K562 (cell line): ENCODE results near the gene CCDC174.

Source experiments
- CTCF ChIP-seq, 3 experiments: IDR thresholded peaks in 2 of 3; conservative IDR thresholded peaks in 1 of 3; 2 replicates each; pipeline ENCODE4 v1.5.1; 2011 to 2012; ENCODE audit warnings: low read length in 3 of 3, mild to moderate bottlenecking in 3 of 3, control low read depth in 2 of 3, improper control_type of control experiment in 1 of 3, inconsistent platforms in 1 of 3, low read depth in 1 of 3, mixed read lengths in 1 of 3, moderate library complexity in 1 of 3; ENCODE audit not compliant: insufficient read depth in 2 of 3
- JUND ChIP-seq, 2 experiments: IDR thresholded peaks; 2 replicates in 1 of 2; 3 replicates in 1 of 2; pipeline ENCODE4 v1.6.1; 2011; ENCODE audit warnings: borderline replicate concordance in 2 of 2, low read depth in 2 of 2, low read length in 2 of 2, improper control_type of control experiment in 1 of 2, missing biosample characterization in 1 of 2, missing genetic modification characterization in 1 of 2, missing genetic modification reagents in 1 of 2
- NRF1 ChIP-seq, 2 experiments: fragments of 450-650 bp; IDR thresholded peaks in 1 of 2; conservative IDR thresholded peaks in 1 of 2; 2 replicates each; pipeline ENCODE4 v1.6.1; 2014; ENCODE audit warnings: mild to moderate bottlenecking in 2 of 2

DNA sequence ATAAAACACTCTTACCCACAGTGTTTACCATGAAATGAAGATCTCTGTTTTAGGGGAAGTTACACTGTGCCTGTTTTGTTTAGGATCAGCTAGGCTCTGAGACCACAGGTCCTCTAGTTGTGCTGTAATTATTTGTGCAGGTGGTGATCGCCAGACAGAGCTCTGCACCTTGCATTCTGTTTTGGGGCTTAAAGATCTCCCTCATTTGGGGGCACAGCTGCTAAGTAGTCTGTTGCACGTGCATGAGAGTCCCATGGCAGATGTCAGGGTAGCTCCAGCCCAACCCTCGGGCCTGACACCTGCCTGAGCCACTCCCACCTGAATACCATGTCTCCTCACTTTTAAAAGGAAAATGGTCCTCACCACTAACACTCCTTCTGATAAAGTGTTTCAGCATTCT is 35.8 kb downstream of the CCDC174 start:
- TF ChIP-seq NRF1 (conservative IDR thresholded peaks at IDR 0.05 in 1 of 2, IDR thresholded peaks at IDR 0.05 in 1 of 2): no peak
- no peak for TF ChIP-seq JUND (IDR thresholded peaks at IDR 0.05; ENCODE audit: borderline replicate concordance, low read depth, low read length)
- TF ChIP-seq JUND (tag; IDR thresholded peaks at IDR 0.05; ENCODE audit: borderline replicate concordance, low read depth, low read length): no peak
- TF ChIP-seq CTCF (IDR thresholded peaks at IDR 0.05 in 2 of 3, conservative IDR thresholded peaks at IDR 0.05 in 1 of 3; ENCODE audit: insufficient read depth in 2 of 3, low read depth in 1 of 3, low read length in 3 of 3): no peak
